PC-3 (cell line): ENCODE data around the gene ASH1L. TPM values are rescaled to one million over a fixed set of nuclear protein-coding genes. Genes with fewer than 3 reads are reported as not detected.
A peak's percentile ranks its signal among the peaks of the same experiment; 100 is the strongest.
"Not testable (repeated sequence)": the region's sequence is repeated elsewhere in the genome, so short reads cannot be mapped to it uniquely, and the experiment has no call there.

Source experiments
- ATAC-seq: fragments of 200-7000 bp; cut with Tn5 transposase; 2 replicates; pipeline ENCODE4 v1.9.1; 2020; ENCODE audit warnings: mild to moderate bottlenecking, moderate library complexity
- BruUV-seq: library from RNA; stranded (reverse); fragments of 400-500 nt; replicated peaks from 2 replicates; lab custom pipeline; 2021; lab: Mats Ljungman, UMichigan
- CTCF ChIA-PET: fragments of 300-600 bp; sonication (Branson Sonifier 250); formaldehyde crosslinking; loops from one replicate; lab custom pipeline; 2022; ENCODE audit warnings: antibody characterized with exemption; lab: Charles Lee
- POLR2A ChIA-PET: fragments of 300-600 bp; sonication (Branson Sonifier 250); formaldehyde crosslinking; loops from one replicate; lab custom pipeline; 2022; ENCODE audit warnings: antibody characterized with exemption; ENCODE audit not compliant: unreplicated experiment; lab: Charles Lee
- DNase-seq: peaks from one replicate; pipeline ENCODE4 v3.0.0-alpha.2; 2015
- H2AFZ ChIP-seq: fragments of 300-600 bp; sonication (generic); 2 replicates; pipeline ENCODE4 v1.6.0; 2016; ENCODE audit warnings: antibody characterized with exemption, low read length
- H3F3A ChIP-seq: fragments of 300-600 bp; sonication (generic); one replicate; pipeline ENCODE4 v1.6.0; 2017; ENCODE audit warnings: antibody characterized with exemption, low read length, control low read depth, mild to moderate bottlenecking; ENCODE audit not compliant: unreplicated experiment
- H3K27ac ChIP-seq: fragments of 300-600 bp; sonication (generic); 2 replicates; pipeline ENCODE4 v1.5.1; 2016; ENCODE audit warnings: mild to moderate bottlenecking, low read length
- H3K27me3 ChIP-seq: fragments of 300-600 bp; sonication (generic); 2 replicates; pipeline ENCODE4 v1.6.1; 2016; ENCODE audit warnings: low read length, mixed read lengths
- H3K36me3 ChIP-seq: fragments of 300-600 bp; sonication (generic); 2 replicates; pipeline ENCODE4 v1.6.1; 2016; ENCODE audit warnings: low read depth, mixed run types, low read length, mixed read lengths
- H3K4me1 ChIP-seq: fragments of 300-600 bp; sonication (generic); 2 replicates; pipeline ENCODE4 v1.5.1; 2016; ENCODE audit warnings: low read length; ENCODE audit not compliant: insufficient read depth
- H3K4me2 ChIP-seq: fragments of 300-600 bp; sonication (generic); 2 replicates; pipeline ENCODE4 v1.6.0; 2016; ENCODE audit warnings: low read length
- H3K4me3 ChIP-seq: fragments of 300-600 bp; sonication (generic); 2 replicates; pipeline ENCODE4 v1.5.1; 2016; ENCODE audit warnings: mild to moderate bottlenecking, low read length, mixed read lengths
- H3K79me2 ChIP-seq: fragments of 300-600 bp; sonication (generic); 2 replicates; pipeline ENCODE4 v1.6.1; 2017; ENCODE audit warnings: low read length, mixed read lengths
- H3K9ac ChIP-seq: fragments of 300-600 bp; sonication (generic); 2 replicates; pipeline ENCODE4 v1.6.0; 2016; ENCODE audit warnings: mild to moderate bottlenecking, low read length
- H3K9me2 ChIP-seq: fragments of 300-600 bp; sonication (generic); replicated peaks from 2 replicates; pipeline ENCODE4 v1.6.1; 2016; ENCODE audit warnings: mixed run types, low read length, mixed read lengths
- H3K9me3 ChIP-seq: fragments of 300-600 bp; sonication (generic); 2 replicates; pipeline ENCODE4 v1.6.1; 2016; ENCODE audit warnings: low read length, mixed read lengths
- H4K20me1 ChIP-seq: fragments of 300-600 bp; sonication (generic); 2 replicates; pipeline ENCODE4 v1.6.1; 2016; ENCODE audit warnings: low read length, mixed read lengths
- CTCF ChIP-seq: fragments of 300-600 bp; sonication (generic); conservative IDR thresholded peaks from 2 replicates; pipeline ENCODE4 v1.5.1; 2017; ENCODE audit warnings: antibody characterized with exemption, low read depth, mild to moderate bottlenecking, low read length
- EZH2 ChIP-seq: fragments of 300-600 bp; sonication (generic); IDR thresholded peaks from one replicate; pipeline ENCODE4 v1.6.1; 2017; ENCODE audit warnings: antibody characterized with exemption, mild to moderate bottlenecking, low read length; ENCODE audit not compliant: unreplicated experiment
- EZH2phosphoT487 ChIP-seq: fragments of 300-600 bp; sonication (generic); IDR thresholded peaks from 2 replicates; pipeline ENCODE4 v1.6.1; 2018; ENCODE audit warnings: mild to moderate bottlenecking, antibody characterized with exemption, low read length, borderline replicate concordance
- intact Hi-C: fragments of 100-400 bp; cut with micrococcal nuclease; formaldehyde crosslinking; loops from 2 replicates; pipeline ENCODE4 v1.9.0; 2023
- total RNA-seq: library from RNA; depleted of rRNA; stranded (reverse); fragments of >200 nt; gene quantifications from 2 replicates; pipeline ENCODE4 v1.2.3, GENCODE V29; 2014

The ASH1L gene
- total RNA-seq, 1 experiment from 2014 or later, result 27.6 TPM

- H3K9me2 ChIP-seq, result no peaks in the 10 kb centered on the region
- H4K20me1 ChIP-seq, result no peaks in the 10 kb centered on the region
- H3K4me3 ChIP-seq, result no peak overlapping the region
- no peak for ATAC-seq
- H3K79me2 ChIP-seq, result no peaks in the 10 kb centered on the region
- no peaks in the 10 kb centered on the region for H3F3A ChIP-seq
- no TSS peak for BruUV-seq
- intact Hi-C loops, result no loop called here
- no peak overlapping the region for H3K4me2 ChIP-seq
- peaks cover 15% of the 10 kb centered on the region; the same call in 1 of the 2 replicates for H3K36me3 ChIP-seq
- H2AFZ ChIP-seq, result no peak overlapping the region
- DNase-seq, result no peak
- no peak for TF ChIP-seq EZH2phosphoT487
- no peak for TF ChIP-seq CTCF
- no peak for TF ChIP-seq EZH2
- CTCF ChIA-PET, result no interaction called here
- H3K4me1 ChIP-seq, result no peaks in the 10 kb centered on the region
- POLR2A ChIA-PET, result no interaction called here
- H3K27me3 ChIP-seq, result no peaks in the 10 kb centered on the region
- H3K9me3 ChIP-seq, result no peaks in the 10 kb centered on the region
- no peak overlapping the region for H3K27ac ChIP-seq
- H3K9ac ChIP-seq, result no peak overlapping the region
Observed at GRCh38 chr1:155396874-155397476, 165.6 kb downstream of the ASH1L start.

- H4K20me1 ChIP-seq, result no peaks in the 10 kb centered on the region
- no peak overlapping the region for H2AFZ ChIP-seq
- no peak overlapping the region for H3K27ac ChIP-seq
- no peak overlapping the region for H3K4me3 ChIP-seq
- peaks cover 28% of the 10 kb centered on the region; the same call in 1 of the 2 replicates for H3K36me3 ChIP-seq
- no peaks in the 10 kb centered on the region for H3K9me2 ChIP-seq
- intact Hi-C loops, result no loop called here
- CTCF ChIA-PET, result interaction anchor here (0.7 kb wide), 1 partner anchor 200 kb away, joined by 5 read pairs; no protein-coding TSS in a partner anchor
- no peaks in the 10 kb centered on the region for H3K79me2 ChIP-seq
- no peak overlapping the region for H3K9ac ChIP-seq
- no peaks in the 10 kb centered on the region for H3F3A ChIP-seq
- no peak for TF ChIP-seq EZH2
- no peak for TF ChIP-seq EZH2phosphoT487
- no peak for TF ChIP-seq CTCF
- ATAC-seq, result peak; percentile 18; the same call in 1 of the 2 replicates
- H3K4me1 ChIP-seq, result no peaks in the 10 kb centered on the region
- no TSS peak for BruUV-seq
- H3K27me3 ChIP-seq, result no peaks in the 10 kb centered on the region
- no peaks in the 10 kb centered on the region for H3K9me3 ChIP-seq
- POLR2A ChIA-PET, result interaction anchor here (0.5 kb wide), 1 partner anchor 26 kb away, joined by 3 read pairs; no protein-coding TSS in a partner anchor
- no peak overlapping the region for H3K4me2 ChIP-seq
- no peak for DNase-seq
Observed at GRCh38 chr1:155392898-155393411, 169.6 kb downstream of the ASH1L start.

- no peaks in the 10 kb centered on the region for H3K4me1 ChIP-seq
- no peaks in the 10 kb centered on the region for H3K9me2 ChIP-seq
- H3K9ac ChIP-seq, result no peak overlapping the region
- CTCF ChIA-PET, result no interaction called here
- peak; percentile 17 for DNase-seq
- no peak for ATAC-seq
- intact Hi-C loops, result loop anchor here (10.0 kb wide), 1 partner anchor 45 kb away; no protein-coding TSS in a partner anchor
- H3K27ac ChIP-seq, result no peak overlapping the region
- H3K4me2 ChIP-seq, result no peak overlapping the region
- no peaks in the 10 kb centered on the region for H3K27me3 ChIP-seq
- BruUV-seq, result no TSS peak
- H2AFZ ChIP-seq, result no peak overlapping the region
- H4K20me1 ChIP-seq, result no peaks in the 10 kb centered on the region
- POLR2A ChIA-PET, result no interaction called here
- peaks cover 26% of the 10 kb centered on the region for H3K36me3 ChIP-seq
- H3K9me3 ChIP-seq, result no peaks in the 10 kb centered on the region
- H3F3A ChIP-seq, result no peaks in the 10 kb centered on the region
- TF ChIP-seq EZH2phosphoT487 (no peak), EZH2 (no peak), CTCF (no peak)
- H3K79me2 ChIP-seq, result no peaks in the 10 kb centered on the region
- no peak overlapping the region for H3K4me3 ChIP-seq
Observed at GRCh38 chr1:155389826-155390225, 172.8 kb downstream of the ASH1L start.

GRCh38 chr1:155385836-155386235, 176.8 kb downstream of the ASH1L start:
- peaks cover 26% of the 10 kb centered on the region for H3K36me3 ChIP-seq
- H3K4me2 ChIP-seq, ATAC-seq, H3K9ac ChIP-seq, H3K4me3 ChIP-seq, H3F3A ChIP-seq, H4K20me1 ChIP-seq, H2AFZ ChIP-seq, H3K79me2 ChIP-seq, H3K9me2 ChIP-seq, CTCF ChIA-PET, BruUV-seq, H3K27ac ChIP-seq, POLR2A ChIA-PET, DNase-seq, H3K9me3 ChIP-seq, H3K4me1 ChIP-seq, H3K27me3 ChIP-seq: not testable (repeated sequence)
- intact Hi-C loops, result loop anchor here (10.0 kb wide), 1 partner anchor 49 kb away; no protein-coding TSS in a partner anchor
